ENCODE measurements around the gene HIF3A.

DNA sequence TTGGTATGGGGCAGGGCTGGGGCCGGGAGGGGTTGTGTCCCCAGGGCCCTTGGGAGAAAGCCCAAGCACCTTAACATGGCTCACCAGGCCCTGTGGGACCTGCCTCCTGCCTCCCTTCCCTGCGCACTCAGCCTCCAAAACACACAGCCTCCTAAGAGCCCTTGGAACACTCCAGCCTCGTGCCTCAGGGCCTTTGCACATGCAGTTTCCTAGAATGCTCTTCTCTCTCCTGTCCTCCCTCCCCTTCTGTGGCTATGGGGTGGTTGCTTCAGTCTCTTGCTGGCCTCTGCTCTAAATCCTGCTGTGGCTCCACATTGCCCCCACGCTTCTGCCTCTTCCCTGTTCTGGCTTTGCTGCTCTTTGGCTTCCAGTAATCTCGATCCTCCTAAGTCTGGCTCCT is 23.7 kb downstream of the HIF3A start:
- TF ChIP-seq, protein P1, sequence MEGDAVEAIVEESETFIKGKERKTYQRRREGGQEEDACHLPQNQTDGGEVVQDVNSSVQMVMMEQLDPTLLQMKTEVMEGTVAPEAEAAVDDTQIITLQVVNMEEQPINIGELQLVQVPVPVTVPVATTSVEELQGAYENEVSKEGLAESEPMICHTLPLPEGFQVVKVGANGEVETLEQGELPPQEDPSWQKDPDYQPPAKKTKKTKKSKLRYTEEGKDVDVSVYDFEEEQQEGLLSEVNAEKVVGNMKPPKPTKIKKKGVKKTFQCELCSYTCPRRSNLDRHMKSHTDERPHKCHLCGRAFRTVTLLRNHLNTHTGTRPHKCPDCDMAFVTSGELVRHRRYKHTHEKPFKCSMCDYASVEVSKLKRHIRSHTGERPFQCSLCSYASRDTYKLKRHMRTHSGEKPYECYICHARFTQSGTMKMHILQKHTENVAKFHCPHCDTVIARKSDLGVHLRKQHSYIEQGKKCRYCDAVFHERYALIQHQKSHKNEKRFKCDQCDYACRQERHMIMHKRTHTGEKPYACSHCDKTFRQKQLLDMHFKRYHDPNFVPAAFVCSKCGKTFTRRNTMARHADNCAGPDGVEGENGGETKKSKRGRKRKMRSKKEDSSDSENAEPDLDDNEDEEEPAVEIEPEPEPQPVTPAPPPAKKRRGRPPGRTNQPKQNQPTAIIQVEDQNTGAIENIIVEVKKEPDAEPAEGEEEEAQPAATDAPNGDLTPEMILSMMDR (IDR thresholded peaks at IDR 0.05), result no peak
- TF ChIP-seq POLR2AphosphoS5 (IDR thresholded peaks at IDR 0.05; ENCODE audit: low read depth, low read length) (no peak), SIN3A (IDR thresholded peaks at IDR 0.05; ENCODE audit: borderline replicate concordance, insufficient read depth, low read depth, low read length) (no peak)
- TF ChIP-seq, protein P2, sequence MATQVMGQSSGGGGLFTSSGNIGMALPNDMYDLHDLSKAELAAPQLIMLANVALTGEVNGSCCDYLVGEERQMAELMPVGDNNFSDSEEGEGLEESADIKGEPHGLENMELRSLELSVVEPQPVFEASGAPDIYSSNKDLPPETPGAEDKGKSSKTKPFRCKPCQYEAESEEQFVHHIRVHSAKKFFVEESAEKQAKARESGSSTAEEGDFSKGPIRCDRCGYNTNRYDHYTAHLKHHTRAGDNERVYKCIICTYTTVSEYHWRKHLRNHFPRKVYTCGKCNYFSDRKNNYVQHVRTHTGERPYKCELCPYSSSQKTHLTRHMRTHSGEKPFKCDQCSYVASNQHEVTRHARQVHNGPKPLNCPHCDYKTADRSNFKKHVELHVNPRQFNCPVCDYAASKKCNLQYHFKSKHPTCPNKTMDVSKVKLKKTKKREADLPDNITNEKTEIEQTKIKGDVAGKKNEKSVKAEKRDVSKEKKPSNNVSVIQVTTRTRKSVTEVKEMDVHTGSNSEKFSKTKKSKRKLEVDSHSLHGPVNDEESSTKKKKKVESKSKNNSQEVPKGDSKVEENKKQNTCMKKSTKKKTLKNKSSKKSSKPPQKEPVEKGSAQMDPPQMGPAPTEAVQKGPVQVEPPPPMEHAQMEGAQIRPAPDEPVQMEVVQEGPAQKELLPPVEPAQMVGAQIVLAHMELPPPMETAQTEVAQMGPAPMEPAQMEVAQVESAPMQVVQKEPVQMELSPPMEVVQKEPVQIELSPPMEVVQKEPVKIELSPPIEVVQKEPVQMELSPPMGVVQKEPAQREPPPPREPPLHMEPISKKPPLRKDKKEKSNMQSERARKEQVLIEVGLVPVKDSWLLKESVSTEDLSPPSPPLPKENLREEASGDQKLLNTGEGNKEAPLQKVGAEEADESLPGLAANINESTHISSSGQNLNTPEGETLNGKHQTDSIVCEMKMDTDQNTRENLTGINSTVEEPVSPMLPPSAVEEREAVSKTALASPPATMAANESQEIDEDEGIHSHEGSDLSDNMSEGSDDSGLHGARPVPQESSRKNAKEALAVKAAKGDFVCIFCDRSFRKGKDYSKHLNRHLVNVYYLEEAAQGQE (IDR thresholded peaks at IDR 0.05; ENCODE audit: insufficient read depth in 1 of 2, low read depth in 2 of 2, low read length in 1 of 2), result no peak
